Panc1 (cell line): Measurements from ENCODE around the gene HSPA1L. TPM values are rescaled to one million over a fixed set of nuclear protein-coding genes. Genes with fewer than 3 reads are reported as not detected.

Experiments
- ATAC-seq: fragments of 200-7000 bp; cut with Tn5 transposase; 2 replicates; pipeline ENCODE4 v1.9.1; 2020; ENCODE audit warnings: mild to moderate bottlenecking, moderate library complexity
- BruUV-seq: library from RNA; stranded (reverse); fragments of 400-500 nt; replicated peaks from 2 replicates; lab custom pipeline; 2021; lab: Mats Ljungman, UMichigan
- CTCF ChIA-PET: fragments of 300-600 bp; sonication (Branson Sonifier 250); formaldehyde crosslinking; loops from one replicate; lab custom pipeline; 2022; ENCODE audit warnings: antibody characterized with exemption; lab: Charles Lee
- POLR2A ChIA-PET: fragments of 300-600 bp; sonication (Branson Sonifier 250); formaldehyde crosslinking; loops from one replicate; lab custom pipeline; 2022; ENCODE audit warnings: antibody characterized with exemption; lab: Charles Lee
- DNase-seq: peaks from one replicate; pipeline ENCODE4 v3.0.0-alpha.2; 2010; ENCODE audit warnings: low read depth, low spot score
- H3K27ac ChIP-seq: 2 replicates; pipeline ENCODE4 v1.5.1; 2011; ENCODE audit warnings: mild to moderate bottlenecking, low read length, inconsistent platforms
- H3K27me3 ChIP-seq: fragments of 200-500 bp; sonication (Bioruptor generic); 2 replicates; pipeline ENCODE4 v1.6.0; 2014; ENCODE audit warnings: low read length, inconsistent platforms; ENCODE audit not compliant: control insufficient read depth, insufficient read depth
- H3K36me3 ChIP-seq: fragments of 200-500 bp; sonication (Bioruptor generic); 2 replicates; pipeline ENCODE4 v1.5.1; 2014; ENCODE audit warnings: inconsistent platforms, mild to moderate bottlenecking, low read length, moderate library complexity; ENCODE audit not compliant: control insufficient read depth, insufficient read depth
- H3K4me1 ChIP-seq: 2 replicates; pipeline ENCODE4 v1.5.1; 2011; ENCODE audit warnings: inconsistent platforms, mild to moderate bottlenecking, low read length, moderate library complexity; ENCODE audit not compliant: control insufficient read depth, insufficient read depth
- H3K4me3 ChIP-seq, 2 experiments: 2 replicates each; pipeline ENCODE4 v1.5.1; 2011 to 2012; ENCODE audit warnings: low read depth in 2 of 2, low read length in 2 of 2, mild to moderate bottlenecking in 2 of 2, inconsistent platforms in 1 of 2, moderate library complexity in 1 of 2
- H3K9me3 ChIP-seq: fragments of 200-500 bp; sonication (Bioruptor generic); 2 replicates; pipeline ENCODE4 v1.5.1; 2014; ENCODE audit warnings: low read depth, mild to moderate bottlenecking, inconsistent platforms, low read length, moderate library complexity; ENCODE audit not compliant: control insufficient read depth, insufficient read depth
- POLR2AphosphoS5 ChIP-seq: IDR thresholded peaks from 2 replicates; pipeline ENCODE4 v1.6.1; 2012; ENCODE audit warnings: mild to moderate bottlenecking, low read depth, low read length, moderate library complexity
- SIN3A ChIP-seq: IDR thresholded peaks from 2 replicates; pipeline ENCODE4 v1.6.1; 2012; ENCODE audit warnings: low read depth, mild to moderate bottlenecking, low read length, moderate library complexity, borderline replicate concordance; ENCODE audit not compliant: insufficient read depth
- TCF7L2 ChIP-seq: IDR thresholded peaks from 2 replicates; pipeline ENCODE4 v1.6.1; 2011; ENCODE audit warnings: mild to moderate bottlenecking, low read depth, low read length, inconsistent platforms
- in situ Hi-C: cut with HindIII; loops from 2 replicates; pipeline ENCODE4 v1.10.0; 2016; ENCODE audit warnings: low sequenced_read_pairs, low pct_unique_long_range_greater_than_20kb
- intact Hi-C: fragments of 100-400 bp; cut with micrococcal nuclease; formaldehyde crosslinking; loops from one replicate; pipeline ENCODE4 v1.10.0; 2022; ENCODE audit not compliant: unreplicated experiment
- total RNA-seq: library from RNA; stranded (reverse); gene quantifications from one replicate; pipeline ENCODE4 v1.2.1, GENCODE V29; 2021; ENCODE audit not compliant: unreplicated experiment
- TF ChIP-seq, protein P1 (sequence below): fragments of 450-650 bp; IDR thresholded peaks from 2 replicates; pipeline ENCODE4 v1.5.1; 2017; ENCODE audit warnings: mild to moderate bottlenecking
- TF ChIP-seq, protein P2 (sequence below), 2 experiments: IDR thresholded peaks; 2 replicates each; pipeline ENCODE4 v1.6.1; 2011 to 2012; ENCODE audit warnings: low read depth in 2 of 2, control low read depth in 1 of 2, low read length in 1 of 2, mild to moderate bottlenecking in 1 of 2, moderate library complexity in 1 of 2; ENCODE audit not compliant: insufficient read depth in 1 of 2

Gene HSPA1L
- total RNA-seq, 1 experiment from 2014 or later: 2.8 TPM

DNA sequence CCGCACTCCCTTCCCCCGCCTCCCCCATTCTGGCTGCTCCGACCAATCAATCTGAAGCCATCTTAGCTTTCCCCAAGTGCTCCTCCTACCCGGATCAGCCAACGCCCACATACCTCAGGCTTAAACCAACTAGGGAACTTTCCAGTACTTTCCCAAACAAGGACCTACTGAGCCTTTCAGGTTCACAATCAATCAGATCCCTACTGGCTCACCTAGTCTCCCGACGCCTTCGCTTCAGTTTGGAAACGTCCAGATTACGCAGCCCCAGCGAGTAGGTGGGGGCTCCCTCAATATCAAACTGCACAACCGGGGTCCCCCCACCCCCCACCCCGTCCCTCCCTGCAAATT, 432 bp downstream of the HSPA1L start:
- Histone ChIP-seq H3K36me3 (no peaks in the 10 kb centered on the region), H3K27me3 (no peaks in the 10 kb centered on the region), H3K9me3 (no peaks in the 10 kb centered on the region), H3K27ac (peak overlapping the region; percentile 82), H3K4me1 (peaks cover 7% of the 10 kb centered on the region), H3K4me3 (peak overlapping the region; percentile 56 to 70)
- peak; percentile 92 for DNase-seq
- ATAC-seq: peak; percentile 81
- no TSS peak for BruUV-seq
- in situ Hi-C loops (no loop called here), intact Hi-C loops (no loop called here)
- TF ChIP-seq TCF7L2 (no peak), POLR2AphosphoS5 (peak; percentile 74)
- TF ChIP-seq, protein P1, sequence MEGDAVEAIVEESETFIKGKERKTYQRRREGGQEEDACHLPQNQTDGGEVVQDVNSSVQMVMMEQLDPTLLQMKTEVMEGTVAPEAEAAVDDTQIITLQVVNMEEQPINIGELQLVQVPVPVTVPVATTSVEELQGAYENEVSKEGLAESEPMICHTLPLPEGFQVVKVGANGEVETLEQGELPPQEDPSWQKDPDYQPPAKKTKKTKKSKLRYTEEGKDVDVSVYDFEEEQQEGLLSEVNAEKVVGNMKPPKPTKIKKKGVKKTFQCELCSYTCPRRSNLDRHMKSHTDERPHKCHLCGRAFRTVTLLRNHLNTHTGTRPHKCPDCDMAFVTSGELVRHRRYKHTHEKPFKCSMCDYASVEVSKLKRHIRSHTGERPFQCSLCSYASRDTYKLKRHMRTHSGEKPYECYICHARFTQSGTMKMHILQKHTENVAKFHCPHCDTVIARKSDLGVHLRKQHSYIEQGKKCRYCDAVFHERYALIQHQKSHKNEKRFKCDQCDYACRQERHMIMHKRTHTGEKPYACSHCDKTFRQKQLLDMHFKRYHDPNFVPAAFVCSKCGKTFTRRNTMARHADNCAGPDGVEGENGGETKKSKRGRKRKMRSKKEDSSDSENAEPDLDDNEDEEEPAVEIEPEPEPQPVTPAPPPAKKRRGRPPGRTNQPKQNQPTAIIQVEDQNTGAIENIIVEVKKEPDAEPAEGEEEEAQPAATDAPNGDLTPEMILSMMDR: no peak
- ChIA-PET CTCF (interaction anchor here (0.8 kb wide), 1 partner anchor 8 kb away, joined by 3 read pairs; the partner anchor contains the start of gene LSM2), POLR2A (interaction anchor here (0.5 to 1.2 kb wide), 10 partner anchors 8 to 145 kb away, joined by 3 to 13 read pairs (median 4); partner anchors contain the start of genes CLIC1, DDAH2, HSPA1B and LSM2)

DNA sequence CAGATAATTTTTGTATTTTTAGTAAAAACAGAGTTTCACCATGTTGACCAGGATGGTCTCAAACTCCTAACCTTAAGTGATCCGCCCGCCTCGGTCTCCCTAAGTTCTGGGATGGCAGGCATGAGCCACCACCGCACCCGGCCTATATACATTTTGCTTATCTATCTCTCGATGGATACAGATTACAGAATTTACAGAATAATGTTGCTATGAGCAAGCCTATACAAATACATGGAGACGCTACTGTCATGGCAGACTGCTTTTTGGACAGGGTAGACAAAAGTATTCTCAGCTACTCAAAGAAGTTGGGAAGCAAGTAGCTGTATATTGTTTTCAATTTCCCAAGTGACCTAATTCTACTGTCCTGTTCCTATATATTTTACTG, 1.6 kb downstream of the HSPA1L start:
- H3K4me3 ChIP-seq: peak overlapping the region; percentile 35 to 48; a peak in 3 of 4 replicates
- CTCF ChIA-PET: no interaction called here
- in situ Hi-C loops: no loop called here

More for the DNA sequence above, 1.6 kb downstream of the HSPA1L start:
- Histone ChIP-seq H3K27ac (peak overlapping the region; percentile 87), H3K27me3 (no peaks in the 10 kb centered on the region), H3K36me3 (no peaks in the 10 kb centered on the region), H3K4me1 (peaks cover 5% of the 10 kb centered on the region; the same call in 1 of the 2 replicates), H3K9me3 (no peaks in the 10 kb centered on the region)
- BruUV-seq: no TSS peak
- DNase-seq (no peak), ATAC-seq (no peak)
- POLR2A ChIA-PET: no interaction called here
- TF ChIP-seq, protein P2, sequence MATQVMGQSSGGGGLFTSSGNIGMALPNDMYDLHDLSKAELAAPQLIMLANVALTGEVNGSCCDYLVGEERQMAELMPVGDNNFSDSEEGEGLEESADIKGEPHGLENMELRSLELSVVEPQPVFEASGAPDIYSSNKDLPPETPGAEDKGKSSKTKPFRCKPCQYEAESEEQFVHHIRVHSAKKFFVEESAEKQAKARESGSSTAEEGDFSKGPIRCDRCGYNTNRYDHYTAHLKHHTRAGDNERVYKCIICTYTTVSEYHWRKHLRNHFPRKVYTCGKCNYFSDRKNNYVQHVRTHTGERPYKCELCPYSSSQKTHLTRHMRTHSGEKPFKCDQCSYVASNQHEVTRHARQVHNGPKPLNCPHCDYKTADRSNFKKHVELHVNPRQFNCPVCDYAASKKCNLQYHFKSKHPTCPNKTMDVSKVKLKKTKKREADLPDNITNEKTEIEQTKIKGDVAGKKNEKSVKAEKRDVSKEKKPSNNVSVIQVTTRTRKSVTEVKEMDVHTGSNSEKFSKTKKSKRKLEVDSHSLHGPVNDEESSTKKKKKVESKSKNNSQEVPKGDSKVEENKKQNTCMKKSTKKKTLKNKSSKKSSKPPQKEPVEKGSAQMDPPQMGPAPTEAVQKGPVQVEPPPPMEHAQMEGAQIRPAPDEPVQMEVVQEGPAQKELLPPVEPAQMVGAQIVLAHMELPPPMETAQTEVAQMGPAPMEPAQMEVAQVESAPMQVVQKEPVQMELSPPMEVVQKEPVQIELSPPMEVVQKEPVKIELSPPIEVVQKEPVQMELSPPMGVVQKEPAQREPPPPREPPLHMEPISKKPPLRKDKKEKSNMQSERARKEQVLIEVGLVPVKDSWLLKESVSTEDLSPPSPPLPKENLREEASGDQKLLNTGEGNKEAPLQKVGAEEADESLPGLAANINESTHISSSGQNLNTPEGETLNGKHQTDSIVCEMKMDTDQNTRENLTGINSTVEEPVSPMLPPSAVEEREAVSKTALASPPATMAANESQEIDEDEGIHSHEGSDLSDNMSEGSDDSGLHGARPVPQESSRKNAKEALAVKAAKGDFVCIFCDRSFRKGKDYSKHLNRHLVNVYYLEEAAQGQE (IDR thresholded peaks at IDR 0.05; ENCODE audit: insufficient read depth in 1 of 2, low read depth in 2 of 2, low read length in 1 of 2): no peak
- TF ChIP-seq SIN3A (no peak), POLR2AphosphoS5 (no peak), TCF7L2 (no peak)
- TF ChIP-seq, protein P1: no peak
- intact Hi-C loops: no loop called here
